PC-9 (cell line): ENCODE measurements around the gene PRPF4.

ENCODE experiments used
- EZH2 ChIP-seq: fragments of 200-600 bp; sonication (generic); IDR thresholded peaks from 2 replicates; pipeline ENCODE4 v1.8.0; 2017; ENCODE audit warnings: antibody characterized with exemption, low read depth
- TF ChIP-seq, protein P1 (sequence below): fragments of 200-600 bp; sonication (generic); conservative IDR thresholded peaks from 2 replicates; pipeline ENCODE4 v1.6.1; 2017; ENCODE audit warnings: mixed run types, antibody characterized with exemption, mild to moderate bottlenecking, moderate library complexity

DNA sequence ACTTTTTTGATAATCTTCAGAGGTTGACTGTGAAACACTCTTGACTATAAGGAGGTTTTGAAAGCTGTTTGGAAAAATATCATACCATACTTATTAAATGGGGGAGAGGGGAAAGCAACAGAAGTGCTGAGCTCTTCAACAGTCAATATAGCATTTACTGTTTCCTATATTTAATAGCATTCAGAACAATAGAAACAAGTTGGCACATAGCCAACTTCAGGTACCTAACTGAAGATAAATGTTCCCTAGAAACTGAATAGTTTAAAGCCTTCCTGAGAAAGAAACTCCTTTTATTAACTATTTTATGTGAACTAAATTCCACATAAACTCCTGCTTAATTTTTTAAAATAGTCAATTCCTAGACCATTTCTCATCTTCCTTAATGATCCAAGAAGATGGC is 27.8 kb upstream of the PRPF4 start:
- TF ChIP-seq, protein P1, sequence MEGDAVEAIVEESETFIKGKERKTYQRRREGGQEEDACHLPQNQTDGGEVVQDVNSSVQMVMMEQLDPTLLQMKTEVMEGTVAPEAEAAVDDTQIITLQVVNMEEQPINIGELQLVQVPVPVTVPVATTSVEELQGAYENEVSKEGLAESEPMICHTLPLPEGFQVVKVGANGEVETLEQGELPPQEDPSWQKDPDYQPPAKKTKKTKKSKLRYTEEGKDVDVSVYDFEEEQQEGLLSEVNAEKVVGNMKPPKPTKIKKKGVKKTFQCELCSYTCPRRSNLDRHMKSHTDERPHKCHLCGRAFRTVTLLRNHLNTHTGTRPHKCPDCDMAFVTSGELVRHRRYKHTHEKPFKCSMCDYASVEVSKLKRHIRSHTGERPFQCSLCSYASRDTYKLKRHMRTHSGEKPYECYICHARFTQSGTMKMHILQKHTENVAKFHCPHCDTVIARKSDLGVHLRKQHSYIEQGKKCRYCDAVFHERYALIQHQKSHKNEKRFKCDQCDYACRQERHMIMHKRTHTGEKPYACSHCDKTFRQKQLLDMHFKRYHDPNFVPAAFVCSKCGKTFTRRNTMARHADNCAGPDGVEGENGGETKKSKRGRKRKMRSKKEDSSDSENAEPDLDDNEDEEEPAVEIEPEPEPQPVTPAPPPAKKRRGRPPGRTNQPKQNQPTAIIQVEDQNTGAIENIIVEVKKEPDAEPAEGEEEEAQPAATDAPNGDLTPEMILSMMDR, result no peak
- no peak for TF ChIP-seq EZH2
